Neural progenitor cell (in vitro differentiated cells): ENCODE data around the gene RELB. TPM values are rescaled to one million over a fixed set of nuclear protein-coding genes. Genes with fewer than 3 reads are reported as not detected.

ENCODE experiments used
- DNase-seq: peaks from one replicate; pipeline ENCODE4 v3.0.0-alpha.2; 2016; ENCODE audit warnings: low spot score
- H2AFZ ChIP-seq: fragments of 200-600 bp; sonication (generic); replicated peaks from 2 replicates; pipeline ENCODE4 v1.6.1; 2016; ENCODE audit warnings: antibody characterized with exemption
- H3F3A ChIP-seq: fragments of 200-600 bp; sonication (generic); 2 replicates; pipeline ENCODE4 v1.6.1; 2016; ENCODE audit warnings: antibody characterized with exemption, low read depth
- H3K27ac ChIP-seq: fragments of 200-600 bp; sonication (generic); 2 replicates; pipeline ENCODE4 v1.5.1; 2016; ENCODE audit warnings: mild to moderate bottlenecking
- H3K27me3 ChIP-seq: fragments of 200-600 bp; sonication (generic); 2 replicates; pipeline ENCODE4 v1.6.1; 2016; ENCODE audit warnings: mild to moderate bottlenecking, moderate library complexity
- H3K36me3 ChIP-seq: fragments of 200-600 bp; sonication (generic); 2 replicates; pipeline ENCODE4 v1.5.1; 2016
- H3K4me1 ChIP-seq: fragments of 200-600 bp; sonication (generic); 2 replicates; pipeline ENCODE4 v1.6.1; 2016; ENCODE audit warnings: mixed run types
- H3K4me2 ChIP-seq: fragments of 200-600 bp; sonication (generic); 2 replicates; pipeline ENCODE4 v1.6.1; 2016
- H3K4me3 ChIP-seq: fragments of 200-600 bp; sonication (generic); 2 replicates; pipeline ENCODE4 v1.5.1; 2016
- H3K79me2 ChIP-seq: fragments of 200-600 bp; sonication (generic); 2 replicates; pipeline ENCODE4 v1.6.1; 2016; ENCODE audit warnings: low read depth
- H3K9ac ChIP-seq: fragments of 200-600 bp; sonication (generic); 2 replicates; pipeline ENCODE4 v1.6.1; 2016
- H3K9me3 ChIP-seq: fragments of 200-600 bp; sonication (generic); 2 replicates; pipeline ENCODE4 v1.5.1; 2016; ENCODE audit warnings: low read depth
- H4K20me1 ChIP-seq: fragments of 200-600 bp; sonication (generic); 2 replicates; pipeline ENCODE4 v1.6.1; 2016; ENCODE audit warnings: low read depth
- H3K27ac Mint-ChIP-seq: 3 replicates; pipeline ENCODE4 v1.8.0; 2021; ENCODE audit warnings: mixed read lengths
- H3K27me3 Mint-ChIP-seq: 2 replicates; pipeline ENCODE4 v1.8.0; 2022; ENCODE audit warnings: low read depth, mild to moderate bottlenecking, inconsistent platforms, moderate library complexity, mixed read lengths; ENCODE audit not compliant: insufficient read depth
- H3K36me3 Mint-ChIP-seq: 3 replicates; pipeline ENCODE4 v1.8.0; 2021; ENCODE audit warnings: mixed read lengths
- H3K4me1 Mint-ChIP-seq: 3 replicates; pipeline ENCODE4 v1.8.0; 2021; ENCODE audit warnings: mixed read lengths
- H3K4me3 Mint-ChIP-seq: 3 replicates; pipeline ENCODE4 v1.8.0; 2021; ENCODE audit warnings: mild to moderate bottlenecking, moderate library complexity, mixed read lengths
- H3K9me3 Mint-ChIP-seq: 3 replicates; pipeline ENCODE4 v1.8.0; 2020; ENCODE audit warnings: mixed read lengths
- CTCF ChIP-seq: fragments of 200-600 bp; sonication (generic); IDR thresholded peaks from 2 replicates; pipeline ENCODE4 v1.5.1; 2017; ENCODE audit warnings: antibody characterized with exemption, mild to moderate bottlenecking
- EZH2 ChIP-seq: fragments of 200-600 bp; sonication (generic); IDR thresholded peaks from 2 replicates; pipeline ENCODE4 v1.6.1; 2017; ENCODE audit warnings: antibody characterized with exemption, mild to moderate bottlenecking, moderate library complexity
- EZH2phosphoT487 ChIP-seq: fragments of 200-600 bp; sonication (generic); IDR thresholded peaks from 2 replicates; pipeline ENCODE4 v1.6.1; 2017; ENCODE audit warnings: antibody characterized with exemption
- total RNA-seq: library from RNA; depleted of rRNA; stranded (reverse); fragments of >200 nt; gene quantifications from 2 replicates; pipeline ENCODE4 v1.2.3, GENCODE V29; 2015; ENCODE audit warnings: low replicate concordance

RELB gene
- total RNA-seq, 1 donor from 2014 or later: 0.43 TPM

GRCh38 chr19:45071545-45071938 is 70.3 kb downstream of the RELB start:
- Histone ChIP-seq H3K9ac (no peak overlapping the region), H3K4me3 (no peak overlapping the region), H3K4me2 (no peak overlapping the region), H3K9me3 (no peaks in the 10 kb centered on the region), H3K27me3 (peaks cover 22% of the 10 kb centered on the region), H3K36me3 (no peaks in the 10 kb centered on the region), H3F3A (peaks cover 26% of the 10 kb centered on the region), H3K4me1 (peaks cover 20% of the 10 kb centered on the region), H3K79me2 (no peaks in the 10 kb centered on the region), H2AFZ (no peak overlapping the region), H4K20me1 (peaks cover 16% of the 10 kb centered on the region), H3K27ac (no peak overlapping the region)
- Mint-ChIP-seq H3K27me3 (peaks cover 10% of the 10 kb centered on the region), H3K4me3 (no peak overlapping the region), H3K27ac (no peak overlapping the region), H3K4me1 (peaks cover 5% of the 10 kb centered on the region), H3K36me3 (peaks cover 3% of the 10 kb centered on the region), H3K9me3 (no peaks in the 10 kb centered on the region)
- TF ChIP-seq EZH2 (no peak), EZH2phosphoT487 (no peak), CTCF (no peak)
- no peak for DNase-seq

- Histone ChIP-seq H3K36me3 (no peaks in the 10 kb centered on the region), H3K4me3 (no peak overlapping the region), H2AFZ (no peak overlapping the region), H4K20me1 (peaks cover 16% of the 10 kb centered on the region), H3F3A (peaks cover 32% of the 10 kb centered on the region), H3K4me2 (no peak overlapping the region), H3K79me2 (no peaks in the 10 kb centered on the region), H3K27me3 (peaks cover 29% of the 10 kb centered on the region), H3K4me1 (peaks cover 25% of the 10 kb centered on the region), H3K27ac (no peak overlapping the region), H3K9me3 (no peaks in the 10 kb centered on the region), H3K9ac (no peak overlapping the region)
- Mint-ChIP-seq H3K27me3 (peaks cover 15% of the 10 kb centered on the region), H3K9me3 (no peaks in the 10 kb centered on the region), H3K4me3 (no peak overlapping the region), H3K27ac (no peak overlapping the region), H3K36me3 (peaks cover 3% of the 10 kb centered on the region), H3K4me1 (peaks cover 10% of the 10 kb centered on the region)
- no peak for DNase-seq
- TF ChIP-seq EZH2: no peak
- TF ChIP-seq CTCF: no peak
- TF ChIP-seq EZH2phosphoT487: no peak
Measured at GRCh38 chr19:45071969-45072790, 70.9 kb downstream of the RELB start.

GRCh38 chr19:45074744-45075300 is 73.6 kb downstream of the RELB start:
- peak overlapping the region; percentile 74 for H3K4me2 ChIP-seq

More at GRCh38 chr19:45074744-45075300, 73.6 kb downstream of the RELB start:
- peaks cover 18% of the 10 kb centered on the region for H3K4me1 Mint-ChIP-seq
- H2AFZ ChIP-seq: peak overlapping the region; percentile 1
- no peak overlapping the region for H3K9ac ChIP-seq
- no peaks in the 10 kb centered on the region for H3K36me3 Mint-ChIP-seq
- H3K27me3 ChIP-seq: peaks cover 36% of the 10 kb centered on the region
- peak; percentile 68 for DNase-seq
- peak overlapping the region; percentile 64 for H3K4me3 Mint-ChIP-seq
- H3K9me3 Mint-ChIP-seq: no peaks in the 10 kb centered on the region
- H3K79me2 ChIP-seq: peaks cover 6% of the 10 kb centered on the region
- no peaks in the 10 kb centered on the region for H3K9me3 ChIP-seq
- H3K36me3 ChIP-seq: no peaks in the 10 kb centered on the region
- H3K4me1 ChIP-seq: peaks cover 25% of the 10 kb centered on the region
- no peak overlapping the region for H3K27ac ChIP-seq
- TF ChIP-seq EZH2phosphoT487 (no peak), CTCF (no peak), EZH2 (no peak)
- H3K27me3 Mint-ChIP-seq: peaks cover 20% of the 10 kb centered on the region
- no peak overlapping the region for H3K27ac Mint-ChIP-seq
- H4K20me1 ChIP-seq: peaks cover 14% of the 10 kb centered on the region
- H3K4me3 ChIP-seq: peak overlapping the region; percentile 47
- H3F3A ChIP-seq: peaks cover 55% of the 10 kb centered on the region
